CD4-positive, alpha-beta T cell treated with Interleukin-4 for 1 hour (primary cell): ENCODE data around the gene CRTC1.
"Not testable (repeated sequence)": the region's sequence is repeated elsewhere in the genome, so short reads cannot be mapped to it uniquely, and the experiment has no call there.

Experiments used
- DNase-seq, 2 donors: peaks; one replicate each; pipeline ENCODE4 v3.0.0-alpha.2; 2020 to 2022

CRTC1 gene

GRCh38 chr19:18704054-18704453, 20.6 kb downstream of the CRTC1 start:
- no peak for DNase-seq

GRCh38 chr19:18704971-18705370, 21.5 kb downstream of the CRTC1 start:
- DNase-seq = no peak

- no peak for DNase-seq
These were observed 25.2 kb downstream of the CRTC1 start for GRCh38 chr19:18708452-18709231.

GRCh38 chr19:18709546-18709945, 26.1 kb downstream of the CRTC1 start:
- DNase-seq = no peak

GRCh38 chr19:18710186-18710585, 26.7 kb downstream of the CRTC1 start:
- DNase-seq = no peak

- DNase-seq = no peak
These were observed 27.7 kb downstream of the CRTC1 start for GRCh38 chr19:18710996-18711751.

GRCh38 chr19:18711893-18712292, 28.4 kb downstream of the CRTC1 start:
- DNase-seq = no peak

GRCh38 chr19:18712981-18713380, 29.5 kb downstream of the CRTC1 start:
- no peak for DNase-seq

GRCh38 chr19:18713550-18714117, 30.2 kb downstream of the CRTC1 start:
- no peak for DNase-seq

- no peak for DNase-seq
These were observed 31.9 kb downstream of the CRTC1 start for GRCh38 chr19:18715416-18715815.

GRCh38 chr19:18716857-18717256, 33.4 kb downstream of the CRTC1 start:
- DNase-seq = no peak

- no peak for DNase-seq
These were observed 34.1 kb downstream of the CRTC1 start for GRCh38 chr19:18717601-18718000.

GRCh38 chr19:18718015-18718526, 34.6 kb downstream of the CRTC1 start:
- no peak for DNase-seq

- DNase-seq = no peak
These were observed 35.5 kb downstream of the CRTC1 start for GRCh38 chr19:18718846-18719458.

- DNase-seq = no peak
These were observed 36.1 kb downstream of the CRTC1 start for GRCh38 chr19:18719541-18719940.

- no peak for DNase-seq
These were observed 40.4 kb downstream of the CRTC1 start for GRCh38 chr19:18723871-18724377.

GRCh38 chr19:18725841-18726770, 42.6 kb downstream of the CRTC1 start:
- DNase-seq = no peak

GRCh38 chr19:18726846-18727245, 43.4 kb downstream of the CRTC1 start:
- DNase-seq = no peak

- not testable (repeated sequence) for DNase-seq
These were observed 44.1 kb downstream of the CRTC1 start for GRCh38 chr19:18727602-18728001.

- DNase-seq = no peak
These were observed 46.6 kb downstream of the CRTC1 start for GRCh38 chr19:18729933-18730530.

GRCh38 chr19:18730885-18731513, 47.5 kb downstream of the CRTC1 start:
- no peak for DNase-seq
